Activated T-cell treated with anti-CD3 and anti-CD28 coated beads, Interleukin-2, amount 50 U/mL, for 1 hour (primary cell): ENCODE data around the gene RNF14.

Experiments
- DNase-seq: peaks from one replicate; pipeline ENCODE4 v3.0.0-alpha.2; 2020

Gene RNF14

GRCh38 chr5:141986072-141986471 lies 17.2 kb downstream of the RNF14 start:
- DNase-seq, result no peak

DNA sequence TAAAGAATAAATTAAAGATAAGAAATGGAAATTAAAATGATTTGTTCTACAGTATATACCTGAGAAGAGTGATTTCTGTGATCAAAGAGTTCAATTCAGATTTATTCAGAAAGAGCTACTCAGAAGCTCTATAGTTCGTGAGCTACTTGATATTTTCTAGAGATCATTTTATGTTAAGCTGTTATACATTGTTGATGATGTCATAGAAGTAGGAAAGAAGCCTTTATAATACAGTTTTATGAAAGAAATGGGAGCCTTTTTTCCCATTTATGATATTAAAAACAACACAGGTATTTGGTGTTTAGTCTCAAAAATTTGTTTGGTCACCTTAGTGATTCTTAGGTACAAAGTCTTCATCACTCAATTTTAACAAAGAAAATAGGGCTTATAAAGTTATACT lies 20.8 kb downstream of the RNF14 start:
- DNase-seq, result no peak

GRCh38 chr5:141992349-141992963 lies 23.6 kb downstream of the RNF14 start:
- peak; percentile 76 for DNase-seq

- DNase-seq, result no peak
Measured at GRCh38 chr5:141994511-141995136, 25.7 kb downstream of the RNF14 start.

GRCh38 chr5:141995656-141996055 lies 26.8 kb downstream of the RNF14 start:
- DNase-seq, result no peak

GRCh38 chr5:141997358-141997960 lies 28.6 kb downstream of the RNF14 start:
- DNase-seq, result no peak

DNA sequence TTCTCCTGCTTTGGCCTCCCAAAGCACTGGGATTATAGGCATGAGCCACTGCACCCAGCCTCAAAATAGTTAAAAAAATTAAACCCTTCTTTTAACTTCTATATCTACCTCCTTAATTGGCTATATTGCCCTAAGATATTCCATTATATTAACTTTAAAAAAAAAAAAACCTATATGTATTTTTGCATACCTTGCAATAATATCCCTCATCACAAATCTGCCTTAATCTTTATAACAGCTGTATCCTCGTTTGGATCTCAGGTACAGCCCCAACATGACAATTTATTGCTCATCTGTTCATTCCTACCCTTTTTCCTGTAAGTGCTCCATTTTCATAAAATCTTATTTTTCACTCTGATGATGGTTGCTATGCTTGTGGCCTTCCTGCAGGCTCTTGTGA lies 31.3 kb downstream of the RNF14 start:
- no peak for DNase-seq

DNA sequence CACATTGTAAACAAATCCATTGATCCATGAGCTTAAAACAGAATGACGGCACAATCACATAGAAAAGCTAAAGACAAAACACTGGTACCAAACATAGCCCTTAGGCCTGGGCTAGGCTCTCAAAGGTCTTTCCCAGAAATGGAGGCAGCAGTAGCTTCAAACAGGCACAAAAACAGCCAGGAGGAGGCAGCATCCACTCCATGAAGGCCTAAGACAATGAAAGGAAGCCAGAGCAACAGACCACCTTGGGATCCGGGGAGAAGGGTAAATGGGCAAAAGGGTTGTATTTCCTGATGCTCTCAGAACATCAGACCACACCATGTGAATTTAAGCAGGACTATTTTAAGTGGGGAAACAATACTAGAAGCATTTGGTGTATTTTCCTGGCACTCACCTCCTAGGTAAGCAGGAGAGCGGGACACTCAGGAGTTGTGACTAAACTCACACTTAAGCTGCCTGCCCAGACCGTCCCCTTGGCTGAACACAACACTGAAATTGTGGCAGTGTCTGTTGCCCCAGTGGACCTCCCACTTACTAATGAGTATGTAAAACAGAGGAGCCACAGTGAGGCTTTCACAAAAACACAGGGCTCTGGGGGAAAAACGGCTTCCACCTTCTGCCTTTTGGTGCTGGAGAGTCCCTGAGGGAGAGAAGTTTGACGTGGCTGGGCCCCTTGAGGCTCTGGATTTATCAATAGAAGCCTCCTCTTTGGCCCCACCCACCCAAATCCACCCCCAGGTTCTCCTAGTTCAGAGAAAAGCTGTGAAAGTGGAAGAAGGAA lies 32.0 kb downstream of the RNF14 start:
- DNase-seq, result no peak

GRCh38 chr5:142003266-142003800 lies 34.4 kb downstream of the RNF14 start:
- no peak for DNase-seq

GRCh38 chr5:142006363-142007236 lies 37.7 kb downstream of the RNF14 start:
- DNase-seq, result no peak

- no peak for DNase-seq
Measured at GRCh38 chr5:142007237-142007544, 38.3 kb downstream of the RNF14 start.

DNA sequence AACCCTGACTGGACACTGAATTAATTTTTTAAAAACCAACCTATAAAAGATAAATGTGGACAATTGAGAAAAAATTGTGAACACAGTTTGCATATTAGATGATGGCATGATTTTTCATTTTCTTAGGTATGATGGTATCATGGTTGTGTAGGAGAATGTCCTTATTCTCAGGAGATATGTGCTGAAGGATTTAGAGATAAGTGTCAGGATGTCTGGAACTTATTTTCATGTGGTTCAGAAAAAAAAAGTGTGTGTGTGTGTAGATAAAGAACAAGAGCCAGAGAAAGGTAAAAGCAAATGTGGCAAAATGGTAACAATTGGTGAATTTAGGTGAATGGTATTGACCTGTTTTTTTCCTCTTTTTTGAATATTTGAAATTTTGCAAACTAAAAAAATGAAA lies 39.9 kb downstream of the RNF14 start:
- DNase-seq, result no peak

DNA sequence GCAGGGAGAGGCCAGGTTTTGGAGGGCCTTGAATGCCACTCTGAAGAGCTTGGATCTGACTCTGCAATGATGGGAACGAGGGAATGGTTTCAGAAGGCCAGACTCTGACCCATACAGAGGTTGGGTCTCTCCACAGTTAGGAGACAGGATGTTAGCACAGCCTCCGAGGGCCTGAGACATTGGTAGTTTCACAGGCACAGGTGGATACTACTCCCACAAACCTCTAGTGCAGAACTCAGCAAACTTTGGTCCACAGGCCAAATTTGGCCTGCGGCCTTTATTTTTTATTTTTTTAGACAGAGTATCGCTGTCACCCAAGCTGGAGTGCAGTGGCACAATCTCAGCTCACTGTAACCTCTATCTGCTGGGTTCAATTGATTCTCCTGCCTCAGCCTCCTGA lies 41.0 kb downstream of the RNF14 start:
- no peak for DNase-seq

DNA sequence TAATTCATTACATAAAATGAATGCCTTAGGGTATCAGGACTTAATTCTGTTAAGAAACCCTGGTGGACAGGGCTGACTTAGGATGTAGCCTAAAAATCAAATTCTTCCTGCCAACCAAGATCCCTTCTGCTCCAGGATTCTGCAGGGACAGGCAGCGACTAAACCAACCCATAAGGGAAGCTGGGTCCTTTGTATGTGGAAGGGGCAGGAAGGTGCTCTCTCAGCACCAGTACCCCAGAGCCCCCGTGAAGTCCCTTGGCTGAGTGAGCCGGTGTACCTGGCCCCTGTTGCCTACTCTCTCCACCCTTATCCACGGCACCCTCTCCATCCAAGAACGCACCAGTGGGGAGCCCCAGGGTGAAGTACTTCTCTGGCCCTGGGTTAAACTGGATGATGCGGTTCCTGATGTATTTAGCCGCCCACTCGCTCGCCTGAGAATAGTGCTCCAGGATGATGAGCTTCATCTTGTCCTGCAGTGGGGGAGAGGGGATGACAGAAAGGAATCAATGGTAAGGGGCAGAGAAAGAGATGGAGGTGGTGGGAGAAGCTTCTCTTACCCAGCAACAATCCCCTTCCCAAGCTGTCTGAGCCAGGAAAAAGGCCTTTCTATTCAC lies 42.8 kb downstream of the RNF14 start:
- DNase-seq, result no peak

- peak; percentile 66 for DNase-seq
Measured at GRCh38 chr5:142012186-142012785, 43.4 kb downstream of the RNF14 start.

DNA sequence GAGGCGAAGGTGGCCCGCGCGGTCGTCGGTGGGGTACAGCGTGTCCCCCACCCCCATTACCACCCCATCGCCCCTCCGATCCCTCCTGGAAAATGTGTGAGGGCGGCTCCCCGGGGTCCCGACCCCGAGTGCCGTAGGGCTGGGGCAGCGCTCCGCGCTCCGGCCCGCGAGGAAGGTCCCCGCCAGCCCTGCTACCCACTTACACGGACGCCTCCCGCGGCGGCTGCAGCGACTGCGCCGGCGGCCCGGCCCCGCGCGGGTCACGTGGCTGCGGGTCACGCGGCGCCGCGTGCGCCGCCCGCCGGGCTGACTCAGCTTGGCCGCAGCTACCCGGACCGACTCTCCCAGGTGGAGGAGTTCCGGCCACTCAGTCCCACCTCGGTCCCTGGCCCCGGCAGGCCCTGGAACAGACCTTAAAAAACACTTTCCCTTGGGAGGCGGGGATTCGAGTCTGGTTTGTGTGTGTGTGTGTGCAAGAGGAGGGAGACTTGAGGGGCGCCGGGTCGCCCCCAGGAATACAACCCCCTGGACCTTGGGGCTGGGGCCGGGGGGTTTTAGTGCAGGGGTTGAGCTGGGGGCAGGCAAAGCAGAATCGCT lies 44.0 kb downstream of the RNF14 start, which contains the start of gene GNPDA1:
TSS of gene GNPDA1 (minus strand) at position 236 of the 597 bp plus-strand sequence. CDS start 992 bp downstream, outside the sequence.
- peak; percentile 70 for DNase-seq

GRCh38 chr5:142013734-142014521 lies 45.0 kb downstream of the RNF14 start:
- no peak for DNase-seq

DNA sequence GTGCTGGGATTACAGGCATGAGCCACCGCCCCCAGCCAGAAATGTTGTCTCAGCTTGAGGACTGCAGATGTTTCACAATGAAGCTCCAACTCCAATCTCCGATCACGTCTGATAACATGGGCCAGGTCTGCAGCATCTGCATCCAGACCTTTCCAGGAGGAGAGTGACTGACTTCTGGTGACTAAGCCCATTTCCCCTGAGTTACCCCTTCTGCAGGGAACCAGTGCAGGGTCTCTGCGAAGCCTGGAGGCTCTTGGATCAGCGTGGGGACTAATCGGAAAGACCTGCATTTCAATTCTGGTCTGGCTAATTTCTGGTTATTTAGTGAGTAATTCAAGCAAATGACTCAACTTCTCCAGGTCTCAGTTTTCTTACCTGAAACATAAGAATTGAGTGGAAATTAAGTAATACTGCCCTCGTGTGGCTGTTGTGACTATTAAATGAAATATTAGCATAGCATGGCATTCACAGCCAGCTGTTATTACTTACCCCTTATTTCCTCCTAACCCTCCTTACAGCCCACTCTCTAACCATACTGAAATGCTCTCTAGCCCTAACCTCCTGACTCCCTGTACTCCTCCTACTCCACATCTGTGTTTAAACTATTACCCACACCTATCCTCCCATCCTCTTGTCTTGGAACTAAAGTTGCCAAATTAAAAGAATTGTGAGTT lies 46.1 kb downstream of the RNF14 start:
- DNase-seq, result peak; percentile 62

- peak; percentile 56 for DNase-seq
Measured at GRCh38 chr5:142015781-142016533, 47.1 kb downstream of the RNF14 start.
